OCI-LY7 (cell line): ENCODE data around the gene DAGLA.

Experiments
- CTCF ChIP-seq: fragments of 200-600 bp; sonication (generic); conservative IDR thresholded peaks from 2 replicates; pipeline ENCODE4 v1.5.1; 2014; ENCODE audit warnings: mild to moderate bottlenecking, antibody characterized with exemption, low read length, moderate library complexity, mixed read lengths
- EZH2phosphoT487 ChIP-seq: fragments of 200-600 bp; sonication (generic); IDR thresholded peaks from 2 replicates; pipeline ENCODE4 v1.6.1; 2018; ENCODE audit warnings: low read depth, borderline replicate concordance, mild to moderate bottlenecking, mixed run types, antibody characterized with exemption, low read length, moderate library complexity, mixed read lengths

- TF ChIP-seq CTCF: no peak
- no peak for TF ChIP-seq EZH2phosphoT487
Measured at GRCh38 chr11:61711037-61711436, 30.8 kb downstream of the DAGLA start.
